Myocyte (in vitro differentiated cells): ENCODE results near the gene CCDC82. TPM values are rescaled to one million over a fixed set of nuclear protein-coding genes. Genes with fewer than 3 reads are reported as not detected.
A peak's percentile ranks its signal among the peaks of the same experiment; 100 is the strongest.

Experiments
- DNase-seq: peaks from one replicate; pipeline ENCODE4 v3.0.0-alpha.2; 2012; ENCODE audit warnings: low read depth
- total RNA-seq: library from RNA; depleted of rRNA; stranded (reverse); fragments of >200 nt; gene quantifications from 2 replicates; pipeline ENCODE4 v1.2.3, GENCODE V29; 2014

CCDC82 gene
- total RNA-seq, 1 donor from 2014 or later: 8.5 TPM

- DNase-seq: no peak
These were observed 24.2 kb downstream of the CCDC82 start for GRCh38 chr11:96365493-96365892.

GRCh38 chr11:96361778-96362177, 27.9 kb downstream of the CCDC82 start:
- DNase-seq: no peak

GRCh38 chr11:96358321-96358720, 31.4 kb downstream of the CCDC82 start:
- no peak for DNase-seq

- DNase-seq: no peak
These were observed 31.9 kb downstream of the CCDC82 start for GRCh38 chr11:96357794-96358193.

DNA sequence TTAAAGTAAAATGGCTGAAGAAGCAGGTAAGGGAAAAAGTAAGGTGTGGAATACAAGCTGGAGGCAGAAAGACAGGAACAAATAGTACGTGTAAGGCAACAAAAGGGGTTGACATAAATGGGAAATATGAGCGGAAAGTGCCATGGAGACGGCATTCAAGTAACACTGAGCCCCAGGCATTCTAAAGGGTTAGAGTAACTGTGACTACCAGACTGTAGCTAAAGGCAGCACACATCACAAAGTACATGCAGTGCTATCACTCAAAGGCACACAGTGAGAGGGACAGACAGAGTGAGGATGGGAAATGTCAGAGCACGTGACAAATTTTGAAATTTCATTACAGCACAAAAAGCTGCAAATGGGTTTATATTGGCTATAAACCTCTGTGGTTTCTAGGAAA, 32.9 kb downstream of the CCDC82 start:
- no peak for DNase-seq

DNA sequence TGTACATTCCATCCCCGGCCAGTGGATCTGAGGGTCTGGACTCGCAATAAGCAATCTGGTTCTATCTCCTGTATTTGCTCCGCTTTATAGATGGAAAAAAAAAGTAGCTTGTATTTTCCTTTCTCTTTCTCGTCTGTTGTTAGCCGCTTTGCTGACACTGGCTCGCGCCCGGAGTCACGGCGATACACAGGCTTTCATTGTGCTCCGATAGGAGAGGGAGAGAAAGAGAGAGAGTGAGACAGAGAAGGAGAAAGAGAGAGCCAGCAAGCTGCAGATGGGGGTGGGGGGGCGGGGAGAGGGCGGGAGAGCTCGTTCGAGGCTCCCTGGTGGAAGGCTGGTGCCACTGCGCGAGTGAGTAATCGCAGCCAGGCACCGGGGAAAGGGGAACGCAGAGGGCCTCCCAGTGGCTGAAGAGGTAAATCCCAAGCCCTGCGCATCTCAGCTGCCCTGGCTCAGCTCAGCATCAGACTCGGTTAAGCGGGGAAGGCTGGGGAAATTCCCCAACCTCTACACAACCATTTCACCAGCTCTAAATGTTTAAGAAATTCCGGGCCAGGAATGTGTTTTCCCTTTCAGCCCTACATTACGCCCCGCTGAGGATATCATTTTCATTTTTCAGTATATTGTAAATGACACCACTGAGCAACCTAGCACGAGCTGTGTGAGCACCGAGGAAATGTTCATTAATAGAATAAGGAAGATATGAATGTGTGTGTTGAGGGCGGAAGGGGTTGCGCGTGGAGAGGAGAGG, 46.6 kb downstream of the CCDC82 start, which contains the start of gene MAML2:
Gene MAML2, minus strand, starts transcription at position 235 of the 751 bp plus-strand sequence. CDS start 1,300 bp downstream, outside the sequence.
- peak; percentile 94 for DNase-seq

DNA sequence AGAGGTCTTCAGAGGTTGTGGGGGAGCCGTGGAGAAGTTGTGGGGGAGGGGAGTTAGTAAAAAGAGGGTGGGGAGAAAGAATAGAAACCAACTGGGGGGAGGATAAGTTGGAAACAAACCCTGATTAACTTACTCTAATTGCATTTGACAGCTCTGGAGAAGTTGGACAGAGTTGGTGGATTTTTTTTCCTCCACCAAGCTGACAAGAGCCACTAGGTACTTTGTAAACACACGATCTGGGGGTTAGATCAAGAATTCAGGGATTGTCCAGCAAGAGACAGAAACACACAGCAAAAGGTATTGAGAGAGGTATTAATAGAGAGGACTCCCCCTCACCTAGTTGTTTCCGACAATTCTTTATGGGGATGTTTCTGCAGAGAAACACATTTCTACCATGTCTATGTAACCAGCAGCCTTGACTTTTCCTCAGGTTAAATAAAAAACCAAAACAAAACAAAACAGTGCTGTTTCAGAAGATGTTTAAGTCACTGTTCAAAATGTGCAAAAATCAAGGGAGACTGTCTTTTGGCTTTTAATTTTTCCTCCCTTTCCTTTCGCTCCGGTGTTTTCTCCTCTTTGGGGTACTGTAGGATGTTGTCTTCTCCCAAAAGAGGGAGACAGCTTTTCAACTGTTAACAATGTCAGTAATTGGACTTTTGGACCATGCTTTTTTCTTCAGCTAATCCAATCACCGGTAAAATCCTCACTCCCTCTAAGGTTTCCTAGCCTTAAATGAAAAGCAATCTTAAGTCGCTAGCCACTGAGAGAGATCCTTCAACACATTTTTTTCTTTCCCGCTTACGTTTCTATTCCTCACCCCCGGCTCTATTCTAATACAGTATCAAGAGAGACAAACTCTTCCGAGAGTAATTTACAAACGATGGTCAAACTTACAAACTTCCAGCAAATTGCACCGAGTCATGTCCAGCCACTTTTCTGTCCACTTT, 47.4 kb downstream of the CCDC82 start:
- DNase-seq: no peak

DNA sequence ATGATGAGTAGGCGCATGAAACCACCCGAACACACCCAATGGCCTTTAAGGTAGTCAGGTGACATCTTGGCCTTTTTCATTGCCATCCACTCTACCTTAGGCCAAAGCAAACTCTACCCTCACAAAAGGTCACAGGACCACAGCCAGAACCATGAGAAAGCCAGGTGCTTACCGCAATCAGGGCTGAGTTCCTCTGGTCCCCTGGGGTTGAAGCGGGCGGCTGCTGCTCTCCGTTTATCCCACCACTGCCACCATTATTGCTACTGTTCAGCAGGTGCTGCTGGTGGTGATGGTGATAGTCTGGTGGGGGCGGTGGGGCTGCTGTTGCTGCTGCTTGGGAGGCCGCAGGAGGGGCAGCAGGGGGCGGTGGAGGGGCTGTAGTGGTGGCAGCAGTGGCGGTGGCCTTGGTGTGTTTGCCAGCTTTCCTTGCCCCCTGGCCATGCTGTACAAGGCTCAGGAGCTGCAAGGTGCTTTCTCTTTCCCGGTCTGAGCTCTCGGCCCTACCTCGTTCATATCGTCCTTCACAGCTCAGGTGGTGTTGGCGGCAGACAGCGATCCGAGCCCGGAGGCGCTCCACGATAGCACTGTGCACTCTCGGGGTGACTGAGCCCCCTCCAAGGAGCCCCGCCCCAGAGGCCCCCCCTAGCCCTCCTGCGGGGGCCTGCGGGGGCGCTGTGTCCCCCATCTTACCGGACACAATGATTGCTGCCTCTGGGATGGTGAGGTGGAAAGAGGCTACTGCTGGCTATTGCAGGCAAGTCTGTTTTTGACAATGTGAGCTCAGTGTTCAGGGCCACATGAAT, 48.3 kb downstream of the CCDC82 start:
- DNase-seq: peak; percentile 34

DNA sequence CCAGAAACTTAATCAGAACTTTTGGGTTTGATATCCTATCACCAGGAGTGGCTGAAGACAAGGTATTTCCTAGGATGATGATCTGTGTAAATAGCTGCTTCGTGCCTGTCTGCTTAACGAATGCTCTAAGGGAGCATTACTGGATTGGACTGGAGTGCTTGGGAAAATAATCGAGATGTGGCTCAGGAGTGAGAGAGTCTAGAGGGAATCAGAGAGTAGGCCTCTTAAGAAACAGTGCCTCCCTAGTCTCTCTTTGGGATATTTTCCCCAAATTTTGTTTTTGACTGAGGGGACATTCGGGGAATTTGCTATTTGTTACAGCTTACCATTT, 49.2 kb downstream of the CCDC82 start:
- DNase-seq: no peak

- no peak for DNase-seq
These were observed 49.8 kb downstream of the CCDC82 start for GRCh38 chr11:96339706-96340554.

DNA sequence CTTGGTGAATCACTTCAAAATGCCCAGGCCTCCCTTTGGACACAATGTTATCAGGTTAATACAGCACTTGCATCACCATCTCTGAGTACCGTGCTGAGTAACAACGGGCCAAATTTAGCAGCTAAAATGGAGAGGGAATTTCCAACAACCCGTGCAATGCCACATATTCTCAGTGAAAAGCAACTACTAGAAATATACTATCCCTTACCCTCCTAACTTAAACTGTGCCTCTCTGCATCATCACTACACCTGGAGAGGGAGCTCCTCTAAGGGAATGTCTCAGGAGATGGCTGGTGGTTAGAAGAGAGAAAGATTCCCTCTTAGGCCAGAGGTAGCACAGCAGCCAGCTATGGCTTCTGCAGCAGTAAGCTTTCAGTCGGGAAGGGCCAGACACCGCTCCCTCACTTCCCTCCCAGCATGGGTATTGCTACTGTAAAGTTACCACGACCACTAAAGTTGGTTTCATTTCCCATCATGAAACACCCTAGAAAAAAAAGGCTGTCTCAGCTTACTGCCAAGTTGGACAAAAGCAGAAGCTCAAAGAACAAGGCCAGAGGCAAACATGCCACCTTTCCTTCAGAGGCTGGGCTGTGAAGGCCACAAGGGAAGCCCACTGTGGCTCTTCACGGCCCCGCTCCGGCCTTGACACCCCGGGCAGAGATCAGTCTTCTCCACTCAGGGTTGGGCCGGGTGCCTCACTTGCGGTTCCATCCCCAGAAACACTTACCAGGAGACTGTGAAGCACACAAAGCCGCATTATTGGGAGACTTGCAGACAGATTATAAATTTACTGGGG, 50.6 kb downstream of the CCDC82 start:
- DNase-seq: peak; percentile 37

GRCh38 chr11:96337541-96338431, 51.9 kb downstream of the CCDC82 start:
- peak; percentile 18 for DNase-seq

DNA sequence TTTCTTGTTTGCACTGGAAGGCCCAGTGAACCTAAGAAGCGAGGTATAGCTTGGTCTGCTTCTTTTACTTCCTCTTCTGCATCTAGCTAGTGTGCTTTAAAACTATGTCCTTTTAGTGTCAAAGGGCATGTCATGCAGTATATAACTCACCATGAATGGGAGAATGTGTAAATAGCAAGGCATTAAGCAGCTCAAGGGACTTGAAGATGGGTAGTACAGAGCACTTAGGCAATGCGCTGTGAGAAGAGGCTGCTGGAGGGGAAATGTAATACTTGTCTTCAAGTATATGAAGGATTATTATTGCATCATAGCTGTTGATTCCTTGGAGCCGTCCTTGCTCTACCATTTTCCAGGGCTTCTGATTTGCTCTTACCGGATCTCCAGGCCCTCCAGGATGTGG, 54.3 kb downstream of the CCDC82 start:
- DNase-seq: no peak

DNA sequence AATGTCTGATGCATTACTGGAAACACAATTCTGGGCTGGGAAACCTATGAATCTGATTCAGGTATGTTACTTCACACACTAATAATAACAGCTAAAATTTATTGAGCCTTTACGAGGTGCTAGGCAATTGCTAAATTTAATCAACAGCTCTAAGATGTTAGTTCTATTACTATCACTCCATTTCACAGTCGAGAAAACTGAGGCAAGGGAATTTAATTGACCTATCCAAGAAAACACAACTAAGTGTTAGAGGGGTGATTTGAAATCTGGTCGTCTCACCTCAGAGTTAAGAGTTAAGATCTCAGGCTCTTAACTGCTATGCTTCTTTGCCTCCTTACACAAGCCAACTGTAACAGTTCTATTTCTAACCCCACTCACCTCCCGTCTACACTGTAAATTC, 55.5 kb downstream of the CCDC82 start:
- no peak for DNase-seq

DNA sequence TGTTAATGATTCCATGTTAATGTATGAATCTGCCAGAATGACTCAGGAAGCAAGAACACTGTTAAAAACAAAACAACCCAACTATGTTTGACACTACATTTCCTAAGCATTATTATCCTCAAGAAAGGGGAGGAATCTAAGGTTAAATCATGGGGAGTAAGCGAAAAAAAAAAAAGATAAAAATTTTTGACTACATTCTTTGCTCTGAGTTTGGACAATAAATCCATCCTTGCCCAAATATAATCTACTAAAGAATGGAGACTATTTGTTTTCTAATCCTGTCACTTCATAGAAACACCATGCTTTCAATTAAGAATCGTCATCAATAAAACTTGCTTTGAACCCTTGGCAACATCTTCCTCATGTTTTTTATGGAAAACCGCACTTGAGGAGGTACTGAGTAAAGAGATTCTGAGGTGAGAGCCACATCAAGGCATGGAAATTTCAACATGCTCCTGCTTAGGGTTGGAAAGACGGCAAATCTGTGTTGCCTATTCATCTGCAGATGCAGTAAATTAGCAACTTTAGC, 56.5 kb downstream of the CCDC82 start:
- DNase-seq: no peak

DNA sequence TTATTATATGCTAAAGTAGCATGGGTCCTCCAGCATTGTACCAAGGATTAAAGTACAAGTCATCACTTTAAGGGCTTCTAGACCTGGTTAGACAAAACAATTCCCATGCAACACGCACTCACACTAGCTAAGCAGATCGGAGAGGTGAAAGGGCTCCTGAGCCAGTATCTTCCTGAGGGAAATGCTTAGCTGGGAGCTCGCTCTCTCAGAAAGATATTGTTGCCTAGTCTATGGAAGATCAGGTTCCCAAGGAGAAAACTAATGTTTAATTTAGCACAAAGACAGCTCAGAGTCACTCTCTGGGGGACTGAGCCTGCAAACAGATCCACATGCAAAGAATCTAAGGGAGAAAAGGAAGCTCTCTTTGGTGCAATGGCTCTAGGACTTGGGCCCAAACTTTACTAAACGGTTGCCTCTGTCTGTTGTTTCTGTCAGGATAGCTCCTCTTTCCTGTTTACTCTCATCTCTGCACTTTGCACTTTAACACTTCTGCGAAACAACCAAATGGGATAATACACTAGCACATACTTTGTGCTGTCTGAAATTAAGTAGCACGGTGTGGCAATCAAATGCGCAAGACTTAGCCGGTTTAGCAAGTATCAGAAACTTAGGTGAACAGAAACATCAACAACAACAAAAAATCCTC, 57.5 kb downstream of the CCDC82 start:
- DNase-seq: no peak

- no peak for DNase-seq
These were observed 58.0 kb downstream of the CCDC82 start for GRCh38 chr11:96331699-96332116.

GRCh38 chr11:96330511-96330859, 59.2 kb downstream of the CCDC82 start:
- DNase-seq: no peak
